Measurements from ENCODE around the gene SLC51B.
"Not testable (repeated sequence)": the region's sequence is repeated elsewhere in the genome, so short reads cannot be mapped to it uniquely, and the experiment has no call there.

Gene SLC51B

DNA sequence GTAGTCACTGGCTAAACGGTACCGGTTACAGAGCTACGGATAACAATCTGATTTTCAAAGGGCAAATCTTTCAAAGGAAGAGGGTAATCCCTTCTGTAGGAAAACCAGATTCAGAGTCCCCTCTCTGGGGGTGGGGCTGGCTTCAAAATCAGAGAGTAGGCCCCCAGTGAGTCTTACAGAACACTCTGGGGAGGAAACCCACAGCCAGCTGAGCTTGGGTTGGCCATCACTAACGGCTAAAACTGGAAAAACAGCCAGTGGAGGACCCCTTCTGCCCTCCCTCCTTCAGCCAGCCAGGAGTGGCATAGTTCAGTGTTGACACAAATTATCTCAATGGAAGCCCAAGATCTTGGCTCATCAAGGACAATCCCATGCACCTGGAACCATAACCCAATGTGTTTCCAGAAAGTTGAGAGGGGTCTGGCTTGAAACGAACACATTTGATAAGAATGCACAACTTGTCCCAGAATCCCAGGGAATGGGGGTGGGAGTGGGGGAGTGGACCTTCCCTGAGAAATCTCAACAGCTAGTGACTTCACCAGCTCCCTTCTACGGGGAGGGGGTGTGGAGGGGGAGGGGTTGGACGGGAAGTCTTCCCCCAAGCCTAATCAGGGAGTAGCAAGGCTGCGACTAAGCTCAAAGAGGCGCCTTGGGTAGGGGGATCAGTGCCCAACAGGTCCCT is 21.6 kb downstream of the SLC51B start:
- DNase-seq (ENCODE audit: low read depth in 2 of 2) = no peak

DNA sequence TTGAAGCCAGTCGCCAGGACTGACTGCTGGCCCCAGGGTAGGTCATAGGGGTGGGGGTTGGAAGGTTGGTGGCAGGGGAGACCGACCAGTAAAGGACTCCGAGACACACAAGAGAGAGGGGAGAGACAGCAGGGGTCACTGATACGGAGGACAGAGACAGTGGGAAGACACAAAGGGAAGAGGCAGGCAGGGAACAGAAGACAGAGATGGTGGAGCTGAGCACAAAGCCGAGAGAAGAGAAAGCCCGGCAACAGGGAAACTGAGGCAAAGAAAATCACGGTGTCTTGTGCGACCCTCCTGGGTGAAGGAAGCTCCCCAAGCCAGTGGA is 22.1 kb downstream of the SLC51B start:
- DNase-seq (ENCODE audit: low read depth in 2 of 2) = no peak

DNA sequence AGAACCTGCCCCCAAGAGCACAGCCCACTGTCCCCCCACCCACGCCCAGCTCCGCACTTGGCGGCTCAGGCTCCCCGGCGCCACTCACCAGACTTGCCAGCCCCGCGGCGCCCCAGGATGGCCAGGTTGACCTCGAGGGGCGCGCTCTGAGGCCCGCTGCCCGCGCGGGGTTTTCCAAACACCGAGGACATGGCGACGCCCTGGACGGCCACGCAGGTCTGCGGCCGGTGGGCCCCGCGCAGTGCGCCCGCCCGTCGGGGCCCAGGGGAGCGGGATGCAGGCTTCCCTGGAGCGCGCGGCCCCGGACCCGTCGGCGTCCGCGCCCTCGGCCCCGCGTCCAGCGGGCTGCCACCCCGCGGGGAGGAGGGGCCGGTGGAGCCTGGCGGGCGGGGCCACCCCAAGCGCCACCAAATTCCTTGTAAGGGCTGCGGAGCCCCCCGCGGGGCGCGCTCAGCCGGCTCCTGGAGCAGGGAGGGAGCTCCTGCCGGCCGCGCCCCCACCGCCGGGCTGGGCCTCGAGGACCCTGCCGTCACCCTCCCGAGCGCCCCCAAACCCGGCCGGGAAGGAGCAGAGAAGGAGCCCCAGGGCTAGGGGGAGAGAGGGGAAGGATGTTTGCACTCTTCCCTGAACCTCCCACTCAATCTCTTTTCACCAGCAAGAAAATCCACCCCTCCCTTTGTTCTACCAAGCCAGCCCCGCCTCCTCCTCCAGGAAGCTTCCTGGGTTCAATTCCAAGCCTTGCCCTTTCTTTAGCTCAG is 22.6 kb downstream of the SLC51B start, which contains the start of gene RASL12:
Gene RASL12 (minus strand): TSS at position 347 of the 758 bp plus-strand sequence. CDS start 156 bp downstream, at position 191.
- no peak for DNase-seq (ENCODE audit: low read depth in 2 of 2)

DNA sequence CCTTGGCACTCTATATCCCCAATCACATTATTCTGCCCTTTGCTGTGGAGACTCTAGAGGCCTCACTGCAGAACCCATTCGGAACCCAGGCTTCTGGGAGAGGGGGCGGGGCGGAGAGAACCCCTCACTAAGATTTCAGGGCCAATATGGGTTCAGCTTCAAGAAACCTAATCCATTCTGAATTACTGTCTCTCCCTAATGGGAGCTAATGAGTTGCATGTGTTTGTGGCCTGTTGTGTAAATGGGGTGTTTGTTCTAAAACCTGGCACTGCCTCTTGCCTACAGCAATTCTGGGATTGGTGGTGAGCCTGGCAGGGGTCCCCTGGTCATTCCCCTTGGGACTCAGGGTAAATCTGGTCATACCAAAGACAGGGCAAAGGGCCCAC is 23.2 kb downstream of the SLC51B start:
- no peak for DNase-seq (ENCODE audit: low read depth in 2 of 2)

DNA sequence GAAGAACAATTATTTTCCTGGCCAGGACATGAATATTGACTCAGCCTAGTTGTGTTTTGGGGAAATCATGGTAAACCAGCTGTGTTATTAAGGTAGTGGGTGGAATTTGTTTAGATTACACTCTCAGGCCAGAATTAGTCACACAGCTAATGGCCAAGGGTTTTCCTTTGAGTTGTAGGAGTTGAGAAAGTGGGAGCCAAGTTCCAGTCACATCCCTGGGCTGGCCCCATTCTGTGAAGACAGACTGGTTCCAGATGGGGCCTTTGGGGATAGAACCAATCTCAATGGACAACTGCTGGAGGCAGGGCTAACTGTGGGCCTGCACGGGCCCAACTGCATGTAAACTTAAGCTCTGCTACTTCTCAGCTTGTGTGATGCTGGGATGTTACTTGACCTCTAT is 24.0 kb downstream of the SLC51B start:
- no peak for DNase-seq (ENCODE audit: low read depth in 2 of 2)

DNA sequence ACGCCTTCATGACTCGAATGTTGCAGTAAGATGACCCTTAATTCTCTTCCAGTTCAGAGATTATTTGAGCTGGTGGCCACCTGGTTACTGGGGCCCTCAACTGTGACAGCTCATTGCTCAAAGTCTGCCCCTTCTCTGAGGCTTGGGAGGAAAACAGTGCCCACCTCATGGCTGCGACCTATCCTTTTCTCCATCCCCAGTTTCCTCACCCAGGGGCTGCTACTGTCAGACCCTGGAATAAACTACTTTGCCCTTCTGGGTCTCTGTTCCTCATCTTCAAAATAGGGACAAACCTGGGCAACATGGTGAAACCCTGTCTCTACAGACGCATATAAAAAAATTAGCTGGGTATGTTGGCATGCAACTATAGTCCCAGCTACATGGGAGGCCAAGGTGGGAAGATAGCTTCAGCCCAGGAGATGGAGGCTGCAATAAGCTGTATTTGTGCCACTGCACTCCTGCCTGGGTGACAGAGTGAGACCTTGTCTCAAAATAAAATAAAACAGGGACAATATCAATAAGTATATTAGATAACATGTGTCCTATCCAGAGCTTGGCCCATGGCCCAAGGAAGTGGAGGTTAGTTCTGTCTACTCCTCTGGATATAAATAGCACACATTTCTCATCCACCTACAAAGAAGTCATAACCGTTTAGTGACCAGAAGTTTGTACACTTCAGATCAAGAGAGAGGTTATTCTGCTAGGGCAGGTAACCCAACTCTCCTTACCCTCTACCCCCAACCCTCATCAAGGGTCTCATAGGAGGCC is 24.8 kb downstream of the SLC51B start:
- DNase-seq (ENCODE audit: low read depth in 2 of 2) = no peak

DNA sequence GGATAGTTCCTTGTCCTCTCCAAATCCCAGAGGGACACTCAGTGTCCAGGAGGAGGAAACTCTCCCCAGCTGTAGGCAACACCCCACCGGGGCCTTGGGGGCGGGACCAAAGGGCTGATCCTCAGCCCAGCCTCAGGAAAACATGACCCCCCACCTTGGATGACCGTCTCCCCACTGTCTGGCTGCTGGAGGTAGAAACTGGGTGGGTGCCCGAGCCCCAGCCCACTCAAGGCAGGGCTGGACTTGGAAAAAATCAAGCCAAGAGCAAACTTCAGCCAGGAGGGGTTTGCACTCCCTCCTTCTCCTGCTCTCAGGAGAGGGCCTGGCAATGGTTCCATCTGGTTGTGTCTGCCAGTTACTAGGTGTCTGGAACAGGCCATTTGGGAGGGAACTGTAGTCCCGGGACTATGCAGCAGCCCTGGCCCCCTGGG is 26.2 kb downstream of the SLC51B start:
- DNase-seq (ENCODE audit: low read depth in 2 of 2) = no peak

DNA sequence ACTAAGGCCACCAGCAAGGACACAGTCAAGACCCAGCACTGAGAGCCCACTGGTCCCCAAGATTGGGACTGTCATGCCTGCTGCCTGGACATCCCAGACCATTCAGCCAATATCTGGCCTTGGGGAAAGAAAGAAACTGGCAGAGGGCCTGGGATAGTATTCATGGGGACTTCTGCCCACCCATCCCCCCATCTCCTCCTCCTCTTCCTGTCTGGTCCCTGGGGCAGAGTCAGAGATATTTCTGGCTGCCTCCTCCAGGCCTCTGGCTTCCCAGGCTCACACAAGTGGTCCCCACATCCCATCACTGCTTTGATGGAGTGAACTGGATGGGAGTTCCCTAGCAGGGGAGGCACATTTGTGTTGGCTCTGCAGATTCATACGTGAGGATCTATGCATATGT is 26.8 kb downstream of the SLC51B start:
- no peak for DNase-seq (ENCODE audit: low read depth in 2 of 2)

DNA sequence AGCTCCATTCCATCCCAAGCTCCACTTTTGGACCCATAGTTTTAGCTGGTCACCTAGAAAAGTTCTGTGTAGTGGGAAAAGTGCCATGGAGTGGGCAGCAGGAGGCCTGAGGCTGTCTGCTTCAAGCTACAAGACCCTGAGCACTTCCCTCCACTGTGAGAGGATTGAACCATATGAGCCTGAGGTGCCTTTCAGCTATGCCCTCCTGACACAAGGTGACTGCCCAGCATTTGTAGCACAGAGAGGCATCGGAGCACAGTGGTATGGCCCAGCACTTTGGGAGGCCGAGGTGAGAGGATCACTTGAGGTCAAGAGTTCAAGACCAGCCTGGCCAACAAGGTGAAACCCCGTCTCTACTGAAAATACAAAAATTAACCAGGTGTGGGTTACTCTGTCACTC is 27.4 kb downstream of the SLC51B start:
- no peak for DNase-seq (ENCODE audit: low read depth in 2 of 2)

DNA sequence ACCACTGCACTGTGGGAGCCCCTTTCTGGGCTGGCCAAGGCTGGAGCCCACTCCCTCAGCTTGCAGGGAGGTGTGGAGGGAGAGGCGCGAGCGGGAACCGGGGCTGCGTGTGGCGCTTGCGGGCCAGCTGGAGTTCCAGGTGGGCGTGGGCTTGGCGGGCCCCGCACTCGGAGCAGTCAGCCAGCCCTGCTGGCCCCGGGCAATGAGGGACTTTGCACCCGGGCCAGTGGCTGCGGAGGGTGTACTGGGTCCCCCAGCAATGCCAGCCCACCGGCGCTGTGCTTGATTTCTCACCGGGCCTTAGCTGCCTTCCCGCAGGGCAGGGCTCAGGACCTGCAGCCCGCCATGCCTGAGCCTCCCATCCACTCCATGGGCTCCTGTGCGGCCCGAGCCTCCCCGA is 29.8 kb downstream of the SLC51B start:
- not testable (repeated sequence) for DNase-seq (ENCODE audit: low read depth in 2 of 2)

DNA sequence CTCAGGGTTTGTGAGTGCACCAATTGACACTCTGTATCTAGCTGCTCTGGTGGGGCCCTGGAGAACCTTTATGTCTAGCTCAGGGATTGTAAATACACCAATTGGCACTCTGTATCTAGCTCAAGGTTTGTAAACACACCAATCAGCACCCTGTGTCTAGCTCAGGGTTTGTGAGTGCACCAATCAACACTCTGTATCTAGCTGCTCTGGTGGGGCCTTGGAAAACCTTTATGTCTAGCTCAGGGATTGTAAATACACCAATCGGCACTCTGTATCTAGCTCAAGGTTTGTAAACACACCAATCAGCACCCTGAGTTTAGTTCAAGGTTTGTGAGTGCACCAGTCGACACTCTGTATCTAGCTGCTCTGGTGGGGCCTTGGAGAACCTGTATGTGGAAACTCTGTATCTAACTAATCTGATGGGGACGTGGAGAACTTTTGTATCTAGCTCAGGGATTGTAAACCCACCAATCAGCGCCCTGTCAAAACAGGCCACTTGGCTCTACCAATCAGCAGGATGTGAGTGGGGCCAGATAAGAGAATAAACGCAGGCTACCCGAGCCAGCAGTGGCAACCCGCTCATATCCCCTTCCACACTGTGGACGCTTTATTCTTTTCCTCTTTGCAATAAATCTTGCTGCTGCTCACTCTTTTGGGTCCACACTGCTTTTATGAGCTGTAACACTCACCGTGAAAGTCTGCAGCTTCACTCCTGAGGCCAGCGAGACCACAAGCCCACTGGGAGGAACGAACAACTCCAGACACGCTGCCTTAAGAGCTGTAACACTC is 30.6 kb downstream of the SLC51B start:
- not testable (repeated sequence) for DNase-seq (ENCODE audit: low read depth in 2 of 2)

DNA sequence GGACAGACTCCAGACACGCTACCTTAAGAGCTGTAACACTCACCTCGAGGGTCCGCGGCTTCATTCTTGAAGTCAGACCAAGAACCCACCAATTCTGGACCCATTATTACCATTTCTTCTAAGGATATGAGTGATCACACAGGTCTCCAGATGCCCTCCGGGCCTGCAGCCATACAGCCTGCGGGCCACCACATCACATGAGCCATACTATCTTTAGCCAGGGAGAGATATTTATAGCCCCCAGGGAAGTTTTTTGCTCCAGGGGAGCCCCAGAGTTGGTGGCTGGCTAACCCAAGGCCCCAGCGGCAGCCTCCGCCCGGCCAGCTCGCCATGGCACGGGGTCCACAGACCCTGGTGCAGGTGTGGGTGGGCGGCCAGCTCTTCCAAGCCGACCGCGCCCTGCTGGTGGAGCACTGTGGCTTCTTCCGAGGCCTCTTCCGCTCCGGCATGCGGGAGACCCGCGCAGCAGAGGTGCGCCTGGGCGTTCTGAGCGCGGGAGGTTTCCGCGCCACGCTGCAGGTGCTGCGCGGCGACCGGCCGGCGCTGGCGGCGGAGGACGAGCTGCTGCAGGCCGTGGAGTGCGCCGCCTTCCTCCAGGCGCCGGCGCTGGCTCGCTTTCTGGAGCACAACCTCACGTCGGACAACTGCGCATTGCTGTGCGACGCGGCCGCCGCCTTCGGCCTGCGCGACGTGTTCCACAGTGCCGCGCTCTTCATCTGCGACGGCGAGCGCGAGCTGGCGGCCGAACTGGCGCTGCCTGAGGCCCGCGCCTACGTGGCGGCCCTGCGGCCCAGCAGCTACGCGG is 31.5 kb downstream of the SLC51B start, which contains the start of gene KBTBD13:
Gene KBTBD13 (plus strand): TSS at position 261 of the 805 bp plus-strand sequence. CDS start 70 bp downstream, at position 331.
- DNase-seq (ENCODE audit: low read depth in 2 of 2) = no peak

DNA sequence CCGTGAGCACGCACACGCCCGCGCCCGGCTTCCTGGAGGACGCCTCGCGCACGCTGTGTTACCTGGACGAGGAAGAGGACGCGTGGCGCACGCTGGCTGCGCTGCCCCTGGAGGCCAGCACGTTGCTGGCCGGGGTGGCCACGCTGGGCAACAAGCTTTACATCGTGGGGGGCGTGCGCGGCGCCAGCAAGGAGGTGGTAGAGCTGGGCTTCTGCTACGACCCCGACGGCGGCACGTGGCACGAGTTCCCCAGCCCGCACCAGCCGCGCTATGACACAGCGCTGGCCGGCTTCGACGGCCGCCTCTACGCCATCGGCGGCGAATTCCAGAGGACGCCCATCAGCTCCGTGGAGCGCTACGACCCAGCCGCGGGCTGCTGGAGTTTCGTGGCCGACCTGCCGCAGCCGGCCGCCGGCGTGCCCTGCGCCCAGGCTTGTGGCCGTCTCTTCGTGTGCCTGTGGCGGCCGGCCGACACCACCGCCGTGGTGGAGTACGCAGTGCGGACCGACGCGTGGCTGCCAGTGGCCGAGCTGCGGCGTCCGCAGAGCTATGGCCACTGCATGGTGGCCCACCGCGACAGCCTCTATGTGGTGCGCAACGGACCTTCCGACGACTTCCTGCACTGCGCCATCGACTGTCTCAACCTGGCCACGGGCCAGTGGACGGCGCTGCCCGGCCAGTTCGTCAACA is 32.2 kb downstream of the SLC51B start:
- DNase-seq (ENCODE audit: low read depth in 2 of 2) = no peak

DNA sequence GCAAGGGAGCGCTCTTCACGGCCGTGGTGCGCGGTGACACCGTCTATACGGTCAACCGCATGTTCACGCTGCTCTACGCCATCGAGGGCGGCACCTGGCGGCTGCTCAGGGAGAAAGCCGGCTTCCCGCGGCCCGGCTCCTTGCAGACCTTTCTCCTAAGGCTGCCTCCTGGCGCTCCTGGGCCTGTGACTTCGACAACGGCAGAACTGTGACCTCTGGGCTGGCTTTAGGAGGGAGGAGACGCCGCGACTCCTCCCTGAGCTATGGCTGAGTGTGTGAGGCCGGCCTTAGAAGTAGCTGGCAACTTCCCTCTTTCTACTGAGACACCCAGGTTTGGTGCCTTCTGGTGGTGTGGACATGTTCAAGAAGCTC is 32.8 kb downstream of the SLC51B start:
- DNase-seq (ENCODE audit: low read depth in 2 of 2) = peak; percentile 29 to 42

DNA sequence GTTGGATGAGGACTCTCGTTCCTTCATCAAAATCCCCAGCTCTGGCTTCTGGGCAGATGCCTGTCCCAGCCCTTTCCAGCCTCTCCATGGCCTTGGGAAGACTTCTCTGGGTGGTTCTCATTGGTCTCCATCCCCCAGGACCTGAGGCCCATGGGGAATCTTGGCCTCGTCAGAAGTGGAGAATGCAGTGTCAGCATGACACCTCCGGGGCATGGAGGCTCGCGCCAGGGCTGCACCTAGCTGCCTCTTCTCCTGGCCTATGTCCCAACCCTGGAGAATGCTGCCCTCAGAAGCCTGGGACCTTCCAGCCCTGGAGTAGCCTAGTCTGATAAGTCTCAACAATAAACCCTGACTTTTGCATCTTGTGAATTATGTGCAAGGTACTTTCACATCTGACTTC is 34.4 kb downstream of the SLC51B start:
- no peak for DNase-seq (ENCODE audit: low read depth in 2 of 2)

DNA sequence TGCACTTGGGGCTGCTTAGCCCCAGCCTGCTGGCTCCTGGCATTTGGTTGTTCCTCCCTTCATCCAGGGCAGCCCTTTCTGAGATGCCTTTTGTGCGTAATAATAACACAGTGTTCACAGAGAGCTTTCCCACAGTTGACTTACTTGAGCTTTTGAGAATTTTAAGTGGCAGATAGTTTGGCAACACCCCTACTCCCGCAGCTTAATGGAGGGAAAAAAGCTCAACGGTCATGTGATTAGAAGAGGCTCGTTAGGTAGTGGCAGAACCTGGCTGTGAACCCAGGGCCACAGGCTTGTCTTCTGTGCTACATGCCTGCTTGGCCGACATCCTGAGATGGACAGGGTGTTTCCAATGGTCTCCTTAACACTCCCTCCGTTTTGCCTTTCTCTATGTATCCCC is 36.1 kb downstream of the SLC51B start:
- no peak for DNase-seq (ENCODE audit: low read depth in 2 of 2)

DNA sequence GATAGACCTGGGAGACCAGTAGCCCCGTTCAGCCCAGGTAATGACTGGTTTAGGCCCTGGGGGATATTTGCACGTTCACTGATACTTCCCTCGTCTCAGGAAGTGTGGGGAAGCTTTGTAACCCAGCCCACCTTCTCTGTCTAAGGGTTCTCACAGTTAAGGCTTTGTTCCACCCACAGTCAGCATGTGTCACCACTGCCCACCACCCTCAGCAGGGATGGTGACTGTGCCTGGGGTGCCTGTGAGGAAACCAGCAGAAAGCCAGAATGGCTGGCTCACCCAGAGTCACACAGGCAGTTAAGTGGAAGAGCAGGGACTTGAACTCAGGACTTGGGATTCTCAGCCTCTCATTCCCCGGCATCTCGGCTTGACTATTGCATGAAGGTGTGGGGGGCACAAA is 36.6 kb downstream of the SLC51B start:
- peak in 1 of 2 donors; percentile 27 for DNase-seq (ENCODE audit: low read depth in 2 of 2)

DNA sequence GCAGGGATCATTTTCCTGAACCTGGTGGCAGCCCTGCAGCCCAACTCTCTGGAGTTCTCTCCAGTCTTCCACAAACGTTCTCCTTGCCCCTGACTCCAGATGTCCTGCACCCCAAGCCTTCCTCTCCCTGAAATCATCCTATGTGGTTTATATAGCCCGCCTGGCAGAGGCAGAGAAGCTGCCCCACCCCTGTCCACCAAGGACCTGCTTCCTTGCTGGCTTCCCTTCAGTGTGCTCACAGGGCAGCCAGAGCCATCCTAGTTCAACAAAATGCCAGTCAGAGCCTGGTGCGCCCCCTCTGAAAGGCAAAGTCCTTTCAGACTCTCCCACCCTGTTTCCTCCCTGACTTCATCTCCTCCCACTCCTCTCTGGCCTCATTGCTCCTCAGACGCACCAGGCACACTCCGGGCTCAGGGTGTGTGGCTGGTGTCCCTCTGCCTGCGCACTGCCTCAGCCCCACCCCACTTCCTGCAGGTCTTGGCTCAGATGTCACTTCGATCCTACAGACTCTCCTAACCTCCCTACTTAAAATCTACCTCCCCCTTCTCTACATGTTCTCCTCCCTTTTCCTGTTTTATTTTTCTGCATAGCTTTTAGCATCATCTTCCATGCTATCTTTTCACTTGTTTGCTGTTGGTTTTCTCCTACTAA is 37.2 kb downstream of the SLC51B start:
- peak in 1 of 2 donors; percentile 12 for DNase-seq (ENCODE audit: low read depth in 2 of 2)

DNA sequence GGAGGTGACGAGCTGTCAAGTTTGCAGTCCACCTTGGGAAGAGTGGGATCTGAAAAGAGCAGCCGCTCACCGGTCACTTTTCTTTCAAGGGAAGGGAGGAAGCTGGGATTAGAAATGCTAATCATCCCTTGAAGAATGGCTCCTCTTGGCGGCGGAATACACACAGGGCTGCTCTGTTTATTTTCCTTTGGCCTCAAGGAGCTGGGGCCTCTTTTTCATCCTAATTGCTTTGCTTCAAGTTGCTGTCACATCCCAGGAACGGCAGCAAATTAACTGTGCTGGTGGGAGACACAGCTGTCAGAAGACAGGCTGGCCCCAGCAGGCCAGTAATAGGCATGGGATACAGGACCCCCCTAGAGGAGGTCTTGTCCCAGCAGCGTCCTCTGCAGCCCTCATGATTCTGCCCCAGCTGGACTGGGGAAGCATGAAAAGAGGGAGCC is 38.1 kb downstream of the SLC51B start:
- DNase-seq (ENCODE audit: low read depth in 2 of 2) = no peak
